ENCODE results near the gene PARP6. TPM values are rescaled to one million over a fixed set of nuclear protein-coding genes. Genes with fewer than 3 reads are reported as not detected.

Gene PARP6
- total RNA-seq, 2 donors from 2014 or later: 21.3 to 39.3 TPM

DNA sequence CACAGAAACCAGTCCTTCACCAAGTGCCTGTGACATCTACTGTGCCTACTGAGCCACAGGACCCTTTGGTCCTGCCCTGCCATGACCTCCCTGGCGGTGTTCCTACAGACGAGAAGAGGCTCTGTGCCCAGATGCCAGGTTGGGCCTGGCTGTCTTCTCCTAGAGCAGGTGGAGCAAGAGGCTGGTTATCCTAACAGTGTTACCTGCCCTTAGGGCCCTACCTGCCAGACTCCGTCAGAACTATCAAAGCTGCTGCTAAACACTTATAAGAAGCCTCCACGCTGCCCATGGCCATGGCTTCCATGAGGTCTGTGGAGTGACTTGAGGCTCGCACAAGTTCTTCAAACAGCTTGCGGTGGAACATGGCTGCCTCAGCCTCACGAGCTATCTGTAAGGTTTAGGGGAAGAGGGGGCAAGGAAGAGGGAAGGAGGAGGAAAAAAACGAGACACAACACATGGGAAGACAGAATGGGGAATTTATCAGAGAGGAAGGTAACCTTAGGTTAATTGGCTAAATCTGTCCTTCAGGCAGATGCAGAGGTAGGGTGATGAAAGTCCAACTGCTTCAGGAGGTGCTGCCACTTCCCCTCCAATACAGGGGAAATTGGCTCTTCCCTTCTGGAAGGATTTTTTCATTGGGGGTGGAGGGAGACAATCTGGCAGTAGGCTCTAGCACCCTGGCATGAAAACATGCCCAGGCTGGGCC, 69.4 kb downstream of the PARP6 start:
- TF ChIP-seq, protein P1, sequence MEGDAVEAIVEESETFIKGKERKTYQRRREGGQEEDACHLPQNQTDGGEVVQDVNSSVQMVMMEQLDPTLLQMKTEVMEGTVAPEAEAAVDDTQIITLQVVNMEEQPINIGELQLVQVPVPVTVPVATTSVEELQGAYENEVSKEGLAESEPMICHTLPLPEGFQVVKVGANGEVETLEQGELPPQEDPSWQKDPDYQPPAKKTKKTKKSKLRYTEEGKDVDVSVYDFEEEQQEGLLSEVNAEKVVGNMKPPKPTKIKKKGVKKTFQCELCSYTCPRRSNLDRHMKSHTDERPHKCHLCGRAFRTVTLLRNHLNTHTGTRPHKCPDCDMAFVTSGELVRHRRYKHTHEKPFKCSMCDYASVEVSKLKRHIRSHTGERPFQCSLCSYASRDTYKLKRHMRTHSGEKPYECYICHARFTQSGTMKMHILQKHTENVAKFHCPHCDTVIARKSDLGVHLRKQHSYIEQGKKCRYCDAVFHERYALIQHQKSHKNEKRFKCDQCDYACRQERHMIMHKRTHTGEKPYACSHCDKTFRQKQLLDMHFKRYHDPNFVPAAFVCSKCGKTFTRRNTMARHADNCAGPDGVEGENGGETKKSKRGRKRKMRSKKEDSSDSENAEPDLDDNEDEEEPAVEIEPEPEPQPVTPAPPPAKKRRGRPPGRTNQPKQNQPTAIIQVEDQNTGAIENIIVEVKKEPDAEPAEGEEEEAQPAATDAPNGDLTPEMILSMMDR (IDR thresholded peaks at IDR 0.05): no peak
- Histone ChIP-seq H3K36me3 (peaks cover 82% of the 10 kb centered on the region), H3K9me3 (no peaks in the 10 kb centered on the region), H3K27me3 (no peaks in the 10 kb centered on the region), H3K9ac (ENCODE audit: low read depth in 2 of 2, low read length in 2 of 2) (no peak overlapping the region), H3K4me1 (no peaks in the 10 kb centered on the region), H3K27ac (no peak overlapping the region), H3K4me3 (no peak overlapping the region)
- no peak for DNase-seq
- intact Hi-C loops (cut with DNase I): no loop called here

- Histone ChIP-seq H3K27ac (no peak overlapping the region), H3K36me3 (peaks cover 76% of the 10 kb centered on the region), H3K9me3 (no peaks in the 10 kb centered on the region), H3K27me3 (peaks cover under 1% of the 10 kb centered on the region), H3K9ac (ENCODE audit: low read depth in 2 of 2, low read length in 2 of 2) (no peak overlapping the region), H3K4me3 (no peak overlapping the region), H3K4me1 (no peaks in the 10 kb centered on the region)
- intact Hi-C loops (cut with DNase I): no loop called here
- DNase-seq: no peak
- TF ChIP-seq, protein P1 (IDR thresholded peaks at IDR 0.05): no peak
Measured at GRCh38 chr15:72202302-72202701, 70.1 kb downstream of the PARP6 start.

DNA sequence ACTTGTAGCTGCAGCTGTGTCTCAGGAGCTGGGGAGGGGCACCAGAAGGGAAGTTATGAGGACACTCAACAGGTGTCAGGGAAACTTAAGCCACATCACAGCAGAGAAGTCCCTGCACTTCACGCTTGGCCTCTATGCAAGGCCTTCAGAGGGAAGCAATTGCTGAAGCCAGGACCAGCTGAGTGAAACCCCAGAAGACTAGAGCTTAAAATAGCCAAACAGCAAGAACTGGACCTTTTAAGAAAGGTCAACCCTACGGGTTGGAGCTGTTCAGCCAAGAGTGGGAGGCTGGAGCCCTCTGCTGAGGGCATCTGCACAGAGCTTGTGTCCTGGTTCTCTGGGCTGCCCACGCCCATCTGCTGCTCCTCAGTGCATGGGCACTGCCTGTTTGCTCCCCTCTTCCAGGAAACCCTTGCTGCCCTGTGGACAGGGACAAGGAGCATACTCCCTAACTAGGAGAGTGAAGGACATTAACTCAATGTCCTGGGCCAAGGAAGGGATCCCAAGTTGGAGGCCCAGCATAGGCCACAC, 70.9 kb downstream of the PARP6 start:
- peaks cover 4% of the 10 kb centered on the region for H3K27me3 ChIP-seq
- no peak for DNase-seq
- H3K9me3 ChIP-seq: no peaks in the 10 kb centered on the region
- no peak overlapping the region for H3K9ac ChIP-seq (ENCODE audit: low read depth in 2 of 2, low read length in 2 of 2)
- intact Hi-C loops (cut with DNase I): no loop called here
- no peaks in the 10 kb centered on the region for H3K4me1 ChIP-seq
- H3K36me3 ChIP-seq: peaks cover 67% of the 10 kb centered on the region
- no peak overlapping the region for H3K4me3 ChIP-seq
- TF ChIP-seq, protein P1 (IDR thresholded peaks at IDR 0.05): no peak
- H3K27ac ChIP-seq: no peak overlapping the region

GRCh38 chr15:72200395-72201237, 71.7 kb downstream of the PARP6 start:
- Histone ChIP-seq H3K9ac (ENCODE audit: low read depth in 2 of 2, low read length in 2 of 2) (peak overlapping the region in 1 of 2 donors; percentile 9), H3K36me3 (peaks cover 60% of the 10 kb centered on the region), H3K27ac (no peak overlapping the region), H3K4me3 (no peak overlapping the region), H3K9me3 (no peaks in the 10 kb centered on the region), H3K27me3 (peaks cover 4% of the 10 kb centered on the region), H3K4me1 (no peaks in the 10 kb centered on the region)
- no peak for DNase-seq
- TF ChIP-seq, protein P1 (IDR thresholded peaks at IDR 0.05): no peak
- intact Hi-C loops (cut with DNase I): no loop called here

DNA sequence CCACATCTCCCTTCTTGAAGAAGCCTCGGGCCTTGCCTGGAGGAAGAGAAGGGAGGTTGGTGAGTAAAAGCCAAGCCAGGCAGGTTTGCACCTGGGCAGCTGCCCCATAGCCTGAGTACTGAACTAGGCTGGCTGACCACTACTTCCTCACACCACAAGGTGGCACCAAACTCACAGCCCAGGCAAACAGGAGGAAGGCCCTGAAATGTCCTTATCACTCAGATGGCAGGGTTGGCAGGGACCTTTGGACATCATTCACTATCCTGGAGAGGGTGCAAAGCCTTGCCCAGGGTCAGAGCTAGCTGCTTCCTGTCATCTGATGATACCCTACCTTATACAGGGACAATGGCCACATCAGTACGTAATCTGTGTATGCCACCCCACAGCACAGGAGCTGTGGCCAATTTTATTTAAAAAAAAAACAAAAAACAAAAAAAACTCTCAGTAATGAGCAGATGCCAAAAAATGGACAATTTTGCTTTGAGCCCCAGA, 72.6 kb downstream of the PARP6 start:
- Histone ChIP-seq H3K4me1 (no peaks in the 10 kb centered on the region), H3K27me3 (peaks cover 4% of the 10 kb centered on the region), H3K9me3 (no peaks in the 10 kb centered on the region), H3K27ac (no peak overlapping the region), H3K4me3 (no peak overlapping the region), H3K36me3 (peaks cover 52% of the 10 kb centered on the region), H3K9ac (ENCODE audit: low read depth in 2 of 2, low read length in 2 of 2) (peak overlapping the region in 1 of 2 donors; percentile 9)
- TF ChIP-seq, protein P1 (IDR thresholded peaks at IDR 0.05): peak; percentile 96
- DNase-seq: peak; percentile 88
- intact Hi-C loops (cut with DNase I): loop anchor here (5.0 kb wide), 2 partner anchors 73 to 88 kb away; partner anchors contain the start of gene PARP6

All from colonic mucosa (tissue), 4 donors.